BLaER1 (cell line): ENCODE data around the gene PROM1.

Source experiments
- H3K27ac ChIP-seq: shearing (Covaris generic); formaldehyde crosslinking; 2 replicates; pipeline ENCODE4 v1.8.1; 2022
- H3K27me3 ChIP-seq: shearing (Covaris generic); formaldehyde crosslinking; 2 replicates; pipeline ENCODE4 v1.8.1; 2022
- H3K36me3 ChIP-seq: shearing (Covaris generic); formaldehyde crosslinking; 2 replicates; pipeline ENCODE4 v1.8.1; 2022
- H3K4me1 ChIP-seq: shearing (Covaris generic); formaldehyde crosslinking; 2 replicates; pipeline ENCODE4 v1.8.1; 2022
- H3K4me2 ChIP-seq: shearing (Covaris generic); formaldehyde crosslinking; 2 replicates; pipeline ENCODE4 v1.8.1; 2022
- H3K4me3 ChIP-seq: shearing (Covaris generic); formaldehyde crosslinking; 2 replicates; pipeline ENCODE4 v1.8.1; 2022
- H3K9ac ChIP-seq: shearing (Covaris generic); formaldehyde crosslinking; 2 replicates; pipeline ENCODE4 v1.8.1; 2022
- H3K9me3 ChIP-seq: shearing (Covaris generic); formaldehyde crosslinking; 2 replicates; pipeline ENCODE4 v1.8.1; 2022
- H4K20me1 ChIP-seq: shearing (Covaris generic); formaldehyde crosslinking; 2 replicates; pipeline ENCODE4 v1.8.1; 2022
- Cebpa-rat ChIP-seq: shearing (Covaris generic); IDR thresholded peaks from 2 replicates; pipeline ENCODE4 v1.8.1; 2022

PROM1 gene

GRCh38 chr4:15963001-15963451, 120.8 kb downstream of the PROM1 start, which contains the start of gene FGFBP2:
Gene FGFBP2, minus strand, starts transcription at chr4:15963175. Its CDS starts 46 bp downstream, at chr4:15963129.
- Histone ChIP-seq H3K27me3 (no peaks in the 10 kb centered on the region), H3K4me2 (peak within 1 kb of the TSS; percentile 58), H3K9ac (no peak within 1 kb of the TSS), H3K27ac (no peak within 1 kb of the TSS), H3K36me3 (no peaks in the 10 kb centered on the region), H4K20me1 (no peaks in the 10 kb centered on the region), H3K9me3 (peaks cover 7% of the 10 kb centered on the region; the same call in 1 of the 2 replicates), H3K4me3 (no peak within 1 kb of the TSS), H3K4me1 (peaks cover 12% of the 10 kb centered on the region)
- no peak for TF ChIP-seq Cebpa-rat

GRCh38 chr4:15961781-15962510, 121.9 kb downstream of the PROM1 start:
- no peak overlapping the region for H3K4me2 ChIP-seq
- H4K20me1 ChIP-seq = no peaks in the 10 kb centered on the region
- no peak overlapping the region for H3K9ac ChIP-seq
- no peak for TF ChIP-seq Cebpa-rat
- H3K4me1 ChIP-seq = peaks cover 12% of the 10 kb centered on the region
- no peaks in the 10 kb centered on the region for H3K36me3 ChIP-seq
- no peaks in the 10 kb centered on the region for H3K27me3 ChIP-seq
- H3K4me3 ChIP-seq = no peak overlapping the region
- H3K9me3 ChIP-seq = peaks cover 7% of the 10 kb centered on the region; the same call in 1 of the 2 replicates
- H3K27ac ChIP-seq = no peak overlapping the region

- Histone ChIP-seq H4K20me1 (no peaks in the 10 kb centered on the region), H3K9me3 (peaks cover 26% of the 10 kb centered on the region), H3K27me3 (no peaks in the 10 kb centered on the region), H3K27ac (no peak overlapping the region), H3K9ac (no peak overlapping the region), H3K36me3 (no peaks in the 10 kb centered on the region), H3K4me2 (no peak overlapping the region), H3K4me1 (peaks cover 15% of the 10 kb centered on the region), H3K4me3 (no peak overlapping the region)
- no peak for TF ChIP-seq Cebpa-rat
Measured at GRCh38 chr4:15958562-15958961, 125.3 kb downstream of the PROM1 start.

GRCh38 chr4:15956179-15956850, 127.5 kb downstream of the PROM1 start:
- peaks cover 6% of the 10 kb centered on the region for H3K4me1 ChIP-seq
- H3K9ac ChIP-seq = no peak overlapping the region
- no peak overlapping the region for H3K27ac ChIP-seq
- H3K36me3 ChIP-seq = no peaks in the 10 kb centered on the region
- H4K20me1 ChIP-seq = no peaks in the 10 kb centered on the region
- peak overlapping the region; percentile 48; the same call in 1 of the 2 replicates for H3K4me2 ChIP-seq
- H3K27me3 ChIP-seq = no peaks in the 10 kb centered on the region
- H3K9me3 ChIP-seq = peaks cover 35% of the 10 kb centered on the region
- no peak overlapping the region for H3K4me3 ChIP-seq
- no peak for TF ChIP-seq Cebpa-rat

- no peaks in the 10 kb centered on the region for H4K20me1 ChIP-seq
- no peaks in the 10 kb centered on the region for H3K27me3 ChIP-seq
- peaks cover 6% of the 10 kb centered on the region for H3K4me1 ChIP-seq
- H3K4me3 ChIP-seq = no peak overlapping the region
- no peak overlapping the region for H3K9ac ChIP-seq
- peak overlapping the region; percentile 48; the same call in 1 of the 2 replicates for H3K4me2 ChIP-seq
- H3K9me3 ChIP-seq = peaks cover 35% of the 10 kb centered on the region
- no peak for TF ChIP-seq Cebpa-rat
- no peak overlapping the region for H3K27ac ChIP-seq
- H3K36me3 ChIP-seq = no peaks in the 10 kb centered on the region
Measured at GRCh38 chr4:15955670-15956069, 128.2 kb downstream of the PROM1 start.

- Histone ChIP-seq H3K27me3 (no peaks in the 10 kb centered on the region), H4K20me1 (no peaks in the 10 kb centered on the region), H3K36me3 (no peaks in the 10 kb centered on the region), H3K9ac (no peak overlapping the region), H3K27ac (no peak overlapping the region), H3K4me1 (peaks cover 6% of the 10 kb centered on the region), H3K4me3 (no peak overlapping the region), H3K4me2 (no peak overlapping the region), H3K9me3 (peaks cover 35% of the 10 kb centered on the region)
- TF ChIP-seq Cebpa-rat = no peak
Measured at GRCh38 chr4:15953625-15954024, 130.2 kb downstream of the PROM1 start.

- TF ChIP-seq Cebpa-rat = no peak
- H3K4me2 ChIP-seq = no peak overlapping the region
- no peaks in the 10 kb centered on the region for H4K20me1 ChIP-seq
Measured at GRCh38 chr4:15951781-15952180, 132.0 kb downstream of the PROM1 start.

GRCh38 chr4:15948826-15949225, 135.0 kb downstream of the PROM1 start:
- TF ChIP-seq Cebpa-rat = no peak
- Histone ChIP-seq H4K20me1 (no peaks in the 10 kb centered on the region), H3K4me3 (no peak overlapping the region), H3K9me3 (peaks cover 12% of the 10 kb centered on the region), H3K4me1 (no peaks in the 10 kb centered on the region), H3K27me3 (no peaks in the 10 kb centered on the region), H3K9ac (no peak overlapping the region), H3K27ac (no peak overlapping the region), H3K4me2 (no peak overlapping the region), H3K36me3 (no peaks in the 10 kb centered on the region)

More at GRCh38 chr4:15951781-15952180, 132.0 kb downstream of the PROM1 start:
- Histone ChIP-seq H3K27me3 (no peaks in the 10 kb centered on the region), H3K9ac (no peak overlapping the region), H3K27ac (no peak overlapping the region), H3K4me1 (peaks cover 6% of the 10 kb centered on the region), H3K36me3 (no peaks in the 10 kb centered on the region), H3K9me3 (peaks cover 35% of the 10 kb centered on the region), H3K4me3 (no peak overlapping the region)

- Histone ChIP-seq H3K4me1 (no peaks in the 10 kb centered on the region), H3K4me3 (no peak overlapping the region), H3K9ac (no peak overlapping the region), H4K20me1 (no peaks in the 10 kb centered on the region), H3K36me3 (no peaks in the 10 kb centered on the region), H3K27ac (no peak overlapping the region), H3K27me3 (no peaks in the 10 kb centered on the region), H3K4me2 (no peak overlapping the region), H3K9me3 (peaks cover under 1% of the 10 kb centered on the region; the same call in 1 of the 2 replicates)
- TF ChIP-seq Cebpa-rat = no peak
Measured at GRCh38 chr4:15947684-15948083, 136.1 kb downstream of the PROM1 start.

GRCh38 chr4:15945516-15945915, 138.3 kb downstream of the PROM1 start:
- Histone ChIP-seq H3K36me3 (no peaks in the 10 kb centered on the region), H3K27me3 (no peaks in the 10 kb centered on the region), H3K4me3 (no peak overlapping the region), H3K4me2 (no peak overlapping the region), H3K27ac (no peak overlapping the region), H3K9ac (no peak overlapping the region), H3K4me1 (no peaks in the 10 kb centered on the region), H3K9me3 (no peaks in the 10 kb centered on the region), H4K20me1 (no peaks in the 10 kb centered on the region)
- TF ChIP-seq Cebpa-rat = no peak
